Measurements from ENCODE around the gene CLEC18A.

DNA sequence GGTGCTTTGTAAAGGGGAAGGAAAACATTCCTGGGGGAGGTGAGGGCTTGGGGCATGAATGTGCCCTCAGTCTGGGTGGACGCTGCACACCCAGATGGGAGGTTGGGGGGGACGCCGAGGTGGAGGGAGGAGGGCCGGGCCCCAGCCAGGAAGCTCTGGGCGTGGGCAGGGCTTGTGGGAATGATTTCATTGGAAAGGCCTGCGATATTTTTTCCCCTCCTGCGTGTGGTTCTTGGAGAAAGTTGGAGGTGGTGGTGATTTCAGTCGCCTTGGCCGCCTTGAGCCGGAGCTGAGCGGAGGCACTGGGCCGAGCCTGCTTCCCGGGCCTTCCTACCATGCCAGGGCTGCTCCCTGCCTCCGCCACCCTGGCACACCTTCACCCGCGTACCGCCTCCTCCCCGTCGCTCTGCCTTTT lies 26.4 kb upstream of the CLEC18A start:
- TF ChIP-seq, protein P1, sequence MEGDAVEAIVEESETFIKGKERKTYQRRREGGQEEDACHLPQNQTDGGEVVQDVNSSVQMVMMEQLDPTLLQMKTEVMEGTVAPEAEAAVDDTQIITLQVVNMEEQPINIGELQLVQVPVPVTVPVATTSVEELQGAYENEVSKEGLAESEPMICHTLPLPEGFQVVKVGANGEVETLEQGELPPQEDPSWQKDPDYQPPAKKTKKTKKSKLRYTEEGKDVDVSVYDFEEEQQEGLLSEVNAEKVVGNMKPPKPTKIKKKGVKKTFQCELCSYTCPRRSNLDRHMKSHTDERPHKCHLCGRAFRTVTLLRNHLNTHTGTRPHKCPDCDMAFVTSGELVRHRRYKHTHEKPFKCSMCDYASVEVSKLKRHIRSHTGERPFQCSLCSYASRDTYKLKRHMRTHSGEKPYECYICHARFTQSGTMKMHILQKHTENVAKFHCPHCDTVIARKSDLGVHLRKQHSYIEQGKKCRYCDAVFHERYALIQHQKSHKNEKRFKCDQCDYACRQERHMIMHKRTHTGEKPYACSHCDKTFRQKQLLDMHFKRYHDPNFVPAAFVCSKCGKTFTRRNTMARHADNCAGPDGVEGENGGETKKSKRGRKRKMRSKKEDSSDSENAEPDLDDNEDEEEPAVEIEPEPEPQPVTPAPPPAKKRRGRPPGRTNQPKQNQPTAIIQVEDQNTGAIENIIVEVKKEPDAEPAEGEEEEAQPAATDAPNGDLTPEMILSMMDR (conservative IDR thresholded peaks at IDR 0.05; ENCODE audit: low read depth in 2 of 2), result no peak
- no peak for TF ChIP-seq NANOG (IDR thresholded peaks at IDR 0.05; ENCODE audit: borderline replicate concordance)
- TF ChIP-seq STAT1 (IDR thresholded peaks at IDR 0.05; ENCODE audit: unreplicated experiment), result no peak
- no peak for TF ChIP-seq CREB1 (CRISPR knock-in tag; IDR thresholded peaks at IDR 0.05; ENCODE audit: low read depth)
- TF ChIP-seq EZH2 (IDR thresholded peaks at IDR 0.05; ENCODE audit: low read depth, unreplicated experiment), result no peak
- TF ChIP-seq, protein P2, sequence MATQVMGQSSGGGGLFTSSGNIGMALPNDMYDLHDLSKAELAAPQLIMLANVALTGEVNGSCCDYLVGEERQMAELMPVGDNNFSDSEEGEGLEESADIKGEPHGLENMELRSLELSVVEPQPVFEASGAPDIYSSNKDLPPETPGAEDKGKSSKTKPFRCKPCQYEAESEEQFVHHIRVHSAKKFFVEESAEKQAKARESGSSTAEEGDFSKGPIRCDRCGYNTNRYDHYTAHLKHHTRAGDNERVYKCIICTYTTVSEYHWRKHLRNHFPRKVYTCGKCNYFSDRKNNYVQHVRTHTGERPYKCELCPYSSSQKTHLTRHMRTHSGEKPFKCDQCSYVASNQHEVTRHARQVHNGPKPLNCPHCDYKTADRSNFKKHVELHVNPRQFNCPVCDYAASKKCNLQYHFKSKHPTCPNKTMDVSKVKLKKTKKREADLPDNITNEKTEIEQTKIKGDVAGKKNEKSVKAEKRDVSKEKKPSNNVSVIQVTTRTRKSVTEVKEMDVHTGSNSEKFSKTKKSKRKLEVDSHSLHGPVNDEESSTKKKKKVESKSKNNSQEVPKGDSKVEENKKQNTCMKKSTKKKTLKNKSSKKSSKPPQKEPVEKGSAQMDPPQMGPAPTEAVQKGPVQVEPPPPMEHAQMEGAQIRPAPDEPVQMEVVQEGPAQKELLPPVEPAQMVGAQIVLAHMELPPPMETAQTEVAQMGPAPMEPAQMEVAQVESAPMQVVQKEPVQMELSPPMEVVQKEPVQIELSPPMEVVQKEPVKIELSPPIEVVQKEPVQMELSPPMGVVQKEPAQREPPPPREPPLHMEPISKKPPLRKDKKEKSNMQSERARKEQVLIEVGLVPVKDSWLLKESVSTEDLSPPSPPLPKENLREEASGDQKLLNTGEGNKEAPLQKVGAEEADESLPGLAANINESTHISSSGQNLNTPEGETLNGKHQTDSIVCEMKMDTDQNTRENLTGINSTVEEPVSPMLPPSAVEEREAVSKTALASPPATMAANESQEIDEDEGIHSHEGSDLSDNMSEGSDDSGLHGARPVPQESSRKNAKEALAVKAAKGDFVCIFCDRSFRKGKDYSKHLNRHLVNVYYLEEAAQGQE (IDR thresholded peaks at IDR 0.05; ENCODE audit: unreplicated experiment), result no peak
- no peak for TF ChIP-seq POLR2AphosphoS5 (IDR thresholded peaks at IDR 0.05; ENCODE audit: low read depth)
- no peak for TF ChIP-seq EZH2phosphoT487 (IDR thresholded peaks at IDR 0.05; ENCODE audit: unreplicated experiment)
- no peak for TF ChIP-seq JUNB (IDR thresholded peaks at IDR 0.05; ENCODE audit: unreplicated experiment)
- TF ChIP-seq ZNF114 (CRISPR knock-in tag; IDR thresholded peaks at IDR 0.05), result no peak
